ENCODE measurements around the gene ASAP2. TPM values are rescaled to one million over a fixed set of nuclear protein-coding genes. Genes with fewer than 3 reads are reported as not detected.
A peak's percentile ranks its signal among the peaks of the same experiment; 100 is the strongest.

Gene ASAP2
- total and polyA plus RNA-seq, 4 experiments from 2014 or later: not detected

DNA sequence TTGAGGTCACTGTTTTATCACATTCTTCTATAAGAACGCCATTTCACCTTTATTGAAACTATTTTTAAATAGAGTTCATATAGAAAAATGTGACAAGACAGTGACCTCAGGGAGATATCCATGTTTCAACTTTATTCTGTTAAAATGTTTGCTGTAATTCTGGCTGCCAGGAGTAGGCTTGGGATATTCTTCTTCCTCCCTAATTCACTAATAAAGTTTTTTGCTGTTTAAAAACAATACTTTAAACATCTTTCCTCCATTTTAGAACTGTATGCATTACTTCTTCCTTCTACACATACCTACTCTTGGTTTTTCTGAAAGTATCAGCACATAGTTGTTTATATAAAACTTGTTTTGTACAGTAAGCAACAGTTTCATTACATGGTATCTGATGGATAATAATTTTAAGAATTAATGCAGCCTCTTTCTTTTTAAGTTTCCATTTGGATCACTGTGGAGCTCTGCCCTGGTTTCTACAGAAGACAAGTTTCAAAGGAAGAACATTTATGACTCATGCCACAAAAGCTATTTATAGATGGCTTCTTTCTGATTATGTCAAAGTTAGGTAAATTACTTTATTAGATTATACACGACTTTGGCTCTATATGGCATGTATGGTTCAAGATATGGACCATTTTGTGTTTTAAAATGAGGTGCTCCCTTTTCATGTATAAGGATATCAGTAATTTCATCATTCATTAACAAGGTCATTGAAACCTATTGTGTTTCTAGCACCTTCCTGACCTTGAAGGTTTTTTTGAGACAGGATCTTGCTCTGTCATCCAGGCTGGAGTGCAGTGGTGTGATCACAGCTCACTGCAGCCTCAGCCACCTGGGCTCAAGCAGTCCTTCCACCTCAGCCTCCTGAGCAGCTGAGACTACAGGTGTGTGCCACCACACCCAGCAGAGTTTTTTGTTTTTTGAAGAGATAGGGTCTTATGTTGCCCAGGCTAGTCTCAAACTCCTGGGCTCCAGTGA, 224.0 kb downstream of the ASAP2 start:
- H3K36me3 Mint-ChIP-seq: peaks cover 47 to 50% of the 10 kb centered on the region in 2 donors
- no peaks in the 10 kb centered on the region for H3K9me3 Mint-ChIP-seq
- Histone ChIP-seq H3K4me3 (ENCODE audit: low read length in 2 of 2) (no peak overlapping the region), H3K9me3 (ENCODE audit: control insufficient read depth in 1 of 2, low read length in 2 of 2) (no peaks in the 10 kb centered on the region), H3K4me1 (ENCODE audit: insufficient read depth, low read length) (no peaks in the 10 kb centered on the region), H3K36me3 (ENCODE audit: insufficient read depth, low read length) (peaks cover 31% of the 10 kb centered on the region), H3K27ac (ENCODE audit: low read depth, low read length) (no peak overlapping the region), H3K27me3 (ENCODE audit: insufficient read depth, low read length) (no peaks in the 10 kb centered on the region)
- no peak for DNase-seq
- no peak overlapping the region for H3K27ac Mint-ChIP-seq
- ChIA-PET CTCF (ENCODE audit: partially characterized antibody) (no interaction called here), POLR2A (ENCODE audit: partially characterized antibody) (no interaction called here)
- peaks cover 0 to 3% (median 0%) of the 10 kb centered on the region in 4 donors for H3K4me1 Mint-ChIP-seq
- intact Hi-C loops (cut with micrococcal nuclease): no loop called here
- H3K27me3 Mint-ChIP-seq: no peaks in the 10 kb centered on the region
- no peak overlapping the region for H3K4me3 Mint-ChIP-seq

DNA sequence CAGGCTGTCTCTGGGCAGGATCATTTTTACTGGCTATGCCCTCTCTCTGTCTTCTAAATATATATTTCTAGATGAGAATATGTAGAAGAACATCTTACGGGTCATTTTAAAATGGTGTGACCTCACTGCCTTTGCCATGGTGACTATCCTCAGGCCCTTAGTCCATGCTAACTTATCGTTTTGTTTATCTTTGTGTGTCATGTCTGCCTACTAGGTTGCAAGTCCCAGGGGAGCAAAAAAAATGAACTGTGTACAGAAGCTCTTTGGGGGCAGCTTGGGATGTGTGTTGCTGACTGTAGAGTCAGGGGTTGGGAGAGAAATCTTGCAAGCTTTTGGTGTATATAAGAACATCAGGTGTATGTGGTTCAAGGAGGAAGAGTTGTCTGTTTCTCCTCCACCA, 227.9 kb downstream of the ASAP2 start:
- H3K4me1 ChIP-seq (ENCODE audit: insufficient read depth, low read length): no peaks in the 10 kb centered on the region
- H3K27me3 ChIP-seq (ENCODE audit: insufficient read depth, low read length): no peaks in the 10 kb centered on the region
- H3K36me3 ChIP-seq (ENCODE audit: insufficient read depth, low read length): peaks cover 42% of the 10 kb centered on the region
- H3K4me3 Mint-ChIP-seq: no peak overlapping the region
- peaks cover 66 to 72% of the 10 kb centered on the region in 2 donors for H3K36me3 Mint-ChIP-seq
- no peaks in the 10 kb centered on the region for H3K9me3 ChIP-seq (ENCODE audit: control insufficient read depth in 1 of 2, low read length in 2 of 2)
- ChIA-PET CTCF (ENCODE audit: partially characterized antibody) (no interaction called here), POLR2A (ENCODE audit: partially characterized antibody) (interaction anchor here (0.6 to 1.1 kb wide), 3 partner anchors 11 to 646 kb away, joined by 3 read pairs; partner anchors contain the start of gene CPSF3)
- H3K27ac ChIP-seq (ENCODE audit: low read depth, low read length): no peak overlapping the region
- peak overlapping the region in 1 of 7 donors; percentile 48 for H3K27ac Mint-ChIP-seq
- no peaks in the 10 kb centered on the region for H3K27me3 Mint-ChIP-seq
- intact Hi-C loops (cut with micrococcal nuclease): no loop called here
- H3K4me3 ChIP-seq (ENCODE audit: low read length in 2 of 2): no peak overlapping the region
- no peaks in the 10 kb centered on the region for H3K4me1 Mint-ChIP-seq
- DNase-seq: no peak
- no peaks in the 10 kb centered on the region for H3K9me3 Mint-ChIP-seq

DNA sequence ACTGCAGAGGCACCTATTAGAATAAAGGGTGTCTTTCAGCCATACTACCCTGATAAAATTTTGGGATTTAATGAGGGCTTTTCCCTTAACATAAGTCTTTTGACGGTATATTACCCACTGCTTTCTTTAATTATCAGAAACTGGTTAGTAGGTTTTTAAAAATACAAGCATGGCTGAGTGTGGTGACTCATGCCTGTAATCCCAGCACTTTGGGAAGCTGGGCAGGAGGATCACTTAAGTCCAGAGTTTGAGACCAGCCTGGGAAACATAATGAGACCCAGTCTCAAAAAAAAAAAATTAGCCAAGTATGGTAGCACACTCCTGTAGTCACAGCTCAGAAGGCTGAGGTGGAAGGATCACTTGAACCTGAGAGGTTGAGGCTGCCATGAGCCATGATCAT, 232.9 kb downstream of the ASAP2 start:
- peaks cover 59 to 60% of the 10 kb centered on the region in 2 donors for H3K36me3 Mint-ChIP-seq

DNA sequence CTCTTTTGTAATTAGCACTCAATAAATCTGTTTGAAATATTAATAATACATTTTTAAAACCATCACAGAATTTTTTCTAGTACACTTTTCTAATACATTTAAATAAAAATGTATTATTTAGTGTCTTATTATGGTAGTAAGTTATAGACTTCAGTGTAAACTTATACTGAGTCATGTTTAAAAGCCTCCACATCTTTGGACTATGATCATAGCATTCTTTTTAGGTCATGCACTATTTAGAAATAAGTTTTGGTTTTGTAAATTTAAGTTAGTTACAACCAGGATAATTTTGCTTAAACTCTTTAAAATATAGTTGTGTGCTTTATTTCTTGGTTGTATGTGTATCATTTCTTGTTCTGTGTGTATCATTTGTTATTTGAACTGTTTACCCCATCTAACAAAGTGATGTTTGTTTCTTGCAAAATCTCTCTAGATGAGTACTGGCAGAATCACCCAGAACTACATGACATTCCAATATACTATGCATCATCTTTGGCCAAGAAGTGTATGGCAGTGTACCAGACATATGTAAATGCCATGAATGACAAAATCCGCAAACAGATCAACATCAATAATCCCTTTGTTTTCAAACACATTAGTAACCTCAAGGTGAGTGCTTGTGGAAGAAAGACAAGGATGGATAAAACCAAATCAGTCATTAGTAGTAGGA, 233.6 kb downstream of the ASAP2 start:
- POLR2A ChIA-PET (ENCODE audit: partially characterized antibody): no interaction called here
- CTCF ChIA-PET (ENCODE audit: partially characterized antibody): no interaction called here
- Mint-ChIP-seq H3K4me1 (peaks cover 4 to 13% (median 6%) of the 10 kb centered on the region in 4 donors), H3K4me3 (no peak overlapping the region), H3K9me3 (no peaks in the 10 kb centered on the region), H3K27me3 (no peaks in the 10 kb centered on the region), H3K36me3 (peaks cover 57 to 58% of the 10 kb centered on the region in 2 donors), H3K27ac (no peak overlapping the region)
- intact Hi-C loops (cut with micrococcal nuclease): no loop called here
- H3K36me3 ChIP-seq (ENCODE audit: insufficient read depth, low read length): peaks cover 29% of the 10 kb centered on the region
- H3K4me1 ChIP-seq (ENCODE audit: insufficient read depth, low read length): no peaks in the 10 kb centered on the region
- DNase-seq: no peak
- H3K27me3 ChIP-seq (ENCODE audit: insufficient read depth, low read length): no peaks in the 10 kb centered on the region
- no peak overlapping the region for H3K27ac ChIP-seq (ENCODE audit: low read depth, low read length)
- H3K4me3 ChIP-seq (ENCODE audit: low read length in 2 of 2): no peak overlapping the region
- H3K9me3 ChIP-seq (ENCODE audit: control insufficient read depth in 1 of 2, low read length in 2 of 2): no peaks in the 10 kb centered on the region

More for the DNA sequence above, 232.9 kb downstream of the ASAP2 start:
- no peak overlapping the region for H3K27ac Mint-ChIP-seq
- ChIA-PET CTCF (ENCODE audit: partially characterized antibody) (no interaction called here), POLR2A (ENCODE audit: partially characterized antibody) (no interaction called here)
- no peak overlapping the region for H3K4me3 ChIP-seq (ENCODE audit: low read length in 2 of 2)
- no peak for DNase-seq
- no peak overlapping the region for H3K4me3 Mint-ChIP-seq
- H3K4me1 Mint-ChIP-seq: peaks cover 2 to 8% (median 3%) of the 10 kb centered on the region in 4 donors
- no peaks in the 10 kb centered on the region for H3K9me3 Mint-ChIP-seq
- H3K4me1 ChIP-seq (ENCODE audit: insufficient read depth, low read length): no peaks in the 10 kb centered on the region
- no peaks in the 10 kb centered on the region for H3K27me3 Mint-ChIP-seq
- no peaks in the 10 kb centered on the region for H3K27me3 ChIP-seq (ENCODE audit: insufficient read depth, low read length)
- no peak overlapping the region for H3K27ac ChIP-seq (ENCODE audit: low read depth, low read length)
- intact Hi-C loops (cut with micrococcal nuclease): no loop called here
- no peaks in the 10 kb centered on the region for H3K9me3 ChIP-seq (ENCODE audit: control insufficient read depth in 1 of 2, low read length in 2 of 2)
- peaks cover 29% of the 10 kb centered on the region for H3K36me3 ChIP-seq (ENCODE audit: insufficient read depth, low read length)

- H3K4me1 Mint-ChIP-seq: peaks cover 6 to 19% (median 11%) of the 10 kb centered on the region in 4 donors
- Histone ChIP-seq H3K27ac (ENCODE audit: low read depth, low read length) (no peak overlapping the region), H3K4me1 (ENCODE audit: insufficient read depth, low read length) (no peaks in the 10 kb centered on the region), H3K36me3 (ENCODE audit: insufficient read depth, low read length) (peaks cover 29% of the 10 kb centered on the region), H3K4me3 (ENCODE audit: low read length in 2 of 2) (no peak overlapping the region), H3K9me3 (ENCODE audit: control insufficient read depth in 1 of 2, low read length in 2 of 2) (no peaks in the 10 kb centered on the region), H3K27me3 (ENCODE audit: insufficient read depth, low read length) (no peaks in the 10 kb centered on the region)
- no peaks in the 10 kb centered on the region for H3K9me3 Mint-ChIP-seq
- intact Hi-C loops (cut with micrococcal nuclease): no loop called here
- no peaks in the 10 kb centered on the region for H3K27me3 Mint-ChIP-seq
- ChIA-PET CTCF (ENCODE audit: partially characterized antibody) (no interaction called here), POLR2A (ENCODE audit: partially characterized antibody) (no interaction called here)
- H3K27ac Mint-ChIP-seq: no peak overlapping the region
- peaks cover 58 to 63% of the 10 kb centered on the region in 2 donors for H3K36me3 Mint-ChIP-seq
- DNase-seq: no peak
- H3K4me3 Mint-ChIP-seq: no peak overlapping the region
These were observed 234.9 kb downstream of the ASAP2 start for GRCh38 chr2:9441556-9441955.

GRCh38 chr2:9443526-9443925, 236.9 kb downstream of the ASAP2 start:
- H3K36me3 Mint-ChIP-seq: peaks cover 50 to 61% of the 10 kb centered on the region in 2 donors
- peak overlapping the region in 3 of 7 donors; percentile 11 to 65 (median 45) for H3K27ac Mint-ChIP-seq
- Histone ChIP-seq H3K36me3 (ENCODE audit: insufficient read depth, low read length) (peaks cover 20% of the 10 kb centered on the region), H3K4me1 (ENCODE audit: insufficient read depth, low read length) (no peaks in the 10 kb centered on the region), H3K27me3 (ENCODE audit: insufficient read depth, low read length) (no peaks in the 10 kb centered on the region), H3K9me3 (ENCODE audit: control insufficient read depth in 1 of 2, low read length in 2 of 2) (no peaks in the 10 kb centered on the region), H3K4me3 (ENCODE audit: low read length in 2 of 2) (no peak overlapping the region), H3K27ac (ENCODE audit: low read depth, low read length) (no peak overlapping the region)
- H3K9me3 Mint-ChIP-seq: no peaks in the 10 kb centered on the region
- ChIA-PET CTCF (ENCODE audit: partially characterized antibody) (interaction anchor here (0.5 to 1.6 kb wide), 2 partner anchors 103 to 327 kb away, joined by 3 read pairs; no protein-coding TSS in a partner anchor), POLR2A (ENCODE audit: partially characterized antibody) (no interaction called here)
- H3K27me3 Mint-ChIP-seq: no peaks in the 10 kb centered on the region
- intact Hi-C loops (cut with micrococcal nuclease): no loop called here
- no peak for DNase-seq
- peaks cover 6 to 19% (median 11%) of the 10 kb centered on the region in 4 donors for H3K4me1 Mint-ChIP-seq
- H3K4me3 Mint-ChIP-seq: no peak overlapping the region

DNA sequence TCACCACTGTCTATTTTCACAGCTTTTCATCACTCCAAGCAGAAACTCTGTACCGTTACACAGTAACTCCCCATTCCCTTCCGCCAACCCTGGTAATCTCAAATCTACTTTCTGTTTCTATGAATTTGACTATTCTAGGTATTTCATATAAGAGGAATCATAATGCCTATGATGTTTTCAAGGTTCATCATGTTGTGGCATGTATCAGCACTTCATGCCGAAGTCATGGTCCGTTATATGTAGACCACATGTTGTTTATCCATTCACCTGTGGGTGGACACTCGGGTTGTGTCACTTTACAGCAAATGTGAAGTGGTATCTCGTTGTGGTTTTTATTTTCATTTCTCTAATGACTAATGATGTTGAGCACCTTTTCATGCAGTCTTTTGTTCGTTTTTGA, 238.5 kb downstream of the ASAP2 start:
- H3K27me3 Mint-ChIP-seq: no peaks in the 10 kb centered on the region
- H3K9me3 Mint-ChIP-seq: no peaks in the 10 kb centered on the region
- Histone ChIP-seq H3K9me3 (ENCODE audit: control insufficient read depth in 1 of 2, low read length in 2 of 2) (no peaks in the 10 kb centered on the region), H3K27ac (ENCODE audit: low read depth, low read length) (no peak overlapping the region), H3K27me3 (ENCODE audit: insufficient read depth, low read length) (no peaks in the 10 kb centered on the region), H3K4me3 (ENCODE audit: low read length in 2 of 2) (no peak overlapping the region), H3K36me3 (ENCODE audit: insufficient read depth, low read length) (peaks cover 24% of the 10 kb centered on the region), H3K4me1 (ENCODE audit: insufficient read depth, low read length) (no peaks in the 10 kb centered on the region)
- peak overlapping the region in 2 of 8 donors; percentile 9 to 11 for H3K4me3 Mint-ChIP-seq
- ChIA-PET CTCF (ENCODE audit: partially characterized antibody) (no interaction called here), POLR2A (ENCODE audit: partially characterized antibody) (no interaction called here)
- peaks cover 48 to 60% of the 10 kb centered on the region in 2 donors for H3K36me3 Mint-ChIP-seq
- intact Hi-C loops (cut with micrococcal nuclease): no loop called here
- H3K4me1 Mint-ChIP-seq: peaks cover 6 to 19% (median 11%) of the 10 kb centered on the region in 4 donors
- peak overlapping the region in 3 of 7 donors; percentile 37 to 60 (median 48) for H3K27ac Mint-ChIP-seq
- no peak for DNase-seq

All from CD4-positive, alpha-beta memory T cell (primary cell).